ENCODE data around the gene PKIB. TPM values are rescaled to one million over a fixed set of nuclear protein-coding genes. Genes with fewer than 3 reads are reported as not detected.

PKIB gene
- total and polyA plus RNA-seq, 10 of the 15 experiments (the other 5 are each of a cell fraction or from before 2014, with no cell fraction given) = 0.20 to 1.8 (median 0.87) TPM

DNA sequence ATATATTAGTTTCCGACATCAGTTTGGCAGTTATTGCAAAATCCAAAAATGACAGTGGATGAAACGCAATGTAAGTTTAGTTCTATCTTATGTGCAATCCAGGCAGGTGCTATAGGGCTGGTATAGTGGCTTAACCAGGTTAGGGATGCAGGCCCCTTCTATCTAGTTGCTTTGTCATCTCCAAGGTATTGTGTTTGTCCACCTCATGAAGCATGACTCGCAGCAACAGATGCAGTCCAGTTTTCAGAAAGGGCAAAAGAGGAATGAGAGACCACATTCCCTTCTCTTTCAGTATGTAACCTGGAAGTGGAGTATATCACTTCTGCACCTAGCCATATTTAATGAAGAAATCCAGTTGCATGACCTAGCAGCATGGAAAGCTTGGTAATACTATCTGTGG lies 59.7 kb downstream of the PKIB start:
- SMC1A ChIA-PET (ENCODE audit: uncharacterized antibody, unreplicated experiment) = interaction anchor here (1.0 kb wide), 1 partner anchor 59 kb away, joined by 3 read pairs; no protein-coding TSS in a partner anchor
- RAD21 ChIA-PET (ENCODE audit: unreplicated experiment) = interaction anchor here (1.2 kb wide), 1 partner anchor 44 kb away, joined by 4 read pairs; no protein-coding TSS in a partner anchor

DNA sequence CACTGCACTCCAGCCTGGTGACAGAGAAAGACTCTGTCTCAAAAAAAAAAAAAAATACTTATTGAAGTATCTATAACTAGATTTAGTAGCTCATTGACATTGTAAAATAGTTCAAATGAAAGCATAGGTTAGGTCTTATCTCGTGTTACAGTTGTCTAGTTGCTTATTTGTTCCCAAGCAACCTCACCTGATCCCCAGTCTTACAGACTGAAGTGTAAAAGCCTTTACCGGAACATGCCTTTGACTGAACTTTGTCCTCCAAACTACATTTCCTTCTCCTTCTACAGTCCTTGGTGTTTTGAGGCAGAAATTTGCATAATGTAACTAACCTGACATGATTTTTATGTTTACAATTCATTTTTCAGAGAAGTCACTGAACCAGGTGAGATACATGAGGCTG lies 61.0 kb downstream of the PKIB start:
- no peak for FAIRE-seq

More for the DNA sequence above, 59.7 kb downstream of the PKIB start:
- ATAC-seq = no peak
- Histone ChIP-seq H3K4me3 (no peak overlapping the region), H3K79me2 (ENCODE audit: control insufficient read depth, insufficient read depth, low read length) (no peaks in the 10 kb centered on the region), H3K4me1 (ENCODE audit: control insufficient read depth, insufficient read depth, low read length) (no peaks in the 10 kb centered on the region), H3K9me3 (replicated peaks; ENCODE audit: control insufficient read depth, insufficient read depth, low read length) (no peaks in the 10 kb centered on the region), H3K4me2 (ENCODE audit: control insufficient read depth, insufficient read depth) (no peak overlapping the region), H3K9ac (ENCODE audit: control insufficient read depth, insufficient read depth, low read length) (no peak overlapping the region), H2AFZ (ENCODE audit: control insufficient read depth, low read depth, low read length) (no peak overlapping the region), H3K36me3 (ENCODE audit: control insufficient read depth in 2 of 2, insufficient read depth in 2 of 2, low read length in 1 of 2) (no peaks in the 10 kb centered on the region), H3K27me3 (replicated peaks in 1 of 2; ENCODE audit: control insufficient read depth in 2 of 2, insufficient read depth in 2 of 2, low read length in 1 of 2) (no peaks in the 10 kb centered on the region), H4K20me1 (ENCODE audit: control insufficient read depth, insufficient read depth) (no peaks in the 10 kb centered on the region), H3K27ac (ENCODE audit: control insufficient read depth, insufficient read depth) (no peak overlapping the region)
- WGBS (ENCODE audit: insufficient coverage, insufficient replicate concordance, low lambda C conversion rate, missing lambda C conversion rate) = 13% methylated on average over 3 of the region's 3 CpGs
- TF ChIP-seq YY1 (IDR thresholded peaks at IDR 0.05; ENCODE audit: low read depth, low read length) (no peak), CREM (IDR thresholded peaks at IDR 0.05; ENCODE audit: low read depth) (no peak), MEF2B (IDR thresholded peaks at IDR 0.05; ENCODE audit: partially characterized antibody, poor library complexity, severe bottlenecking) (no peak)
- ChIA-PET POLR2A (interaction anchor here (1.4 kb wide), 1 partner anchor 44 kb away, joined by 4 read pairs; no protein-coding TSS in a partner anchor), CTCF (interaction anchor here (0.8 to 2.1 kb wide), 3 partner anchors 42 to 170 kb away, joined by 3 to 4 read pairs (median 4); no protein-coding TSS in a partner anchor)
- BruUV-seq (replicated peaks) = no TSS peak
- no peak for FAIRE-seq
- in situ Hi-C loops (cut with MboI) (no loop called here), intact Hi-C loops (cut with micrococcal nuclease; ENCODE audit: unreplicated experiment) (no loop called here)
- DNase-seq (ENCODE audit: low read depth, low spot score) = no peak

More for the DNA sequence above, 61.0 kb downstream of the PKIB start:
- no peak for DNase-seq (ENCODE audit: low read depth, low spot score)
- Histone ChIP-seq H3K27me3 (replicated peaks in 1 of 2; ENCODE audit: control insufficient read depth in 2 of 2, insufficient read depth in 2 of 2, low read length in 1 of 2) (no peaks in the 10 kb centered on the region), H3K9ac (ENCODE audit: control insufficient read depth, insufficient read depth, low read length) (no peak overlapping the region), H2AFZ (ENCODE audit: control insufficient read depth, low read depth, low read length) (no peak overlapping the region), H3K27ac (ENCODE audit: control insufficient read depth, insufficient read depth) (no peak overlapping the region), H3K9me3 (replicated peaks; ENCODE audit: control insufficient read depth, insufficient read depth, low read length) (no peaks in the 10 kb centered on the region), H4K20me1 (ENCODE audit: control insufficient read depth, insufficient read depth) (no peaks in the 10 kb centered on the region), H3K4me2 (ENCODE audit: control insufficient read depth, insufficient read depth) (no peak overlapping the region), H3K4me1 (ENCODE audit: control insufficient read depth, insufficient read depth, low read length) (no peaks in the 10 kb centered on the region), H3K36me3 (ENCODE audit: control insufficient read depth in 2 of 2, insufficient read depth in 2 of 2, low read length in 1 of 2) (no peaks in the 10 kb centered on the region), H3K4me3 (no peak overlapping the region), H3K79me2 (ENCODE audit: control insufficient read depth, insufficient read depth, low read length) (no peaks in the 10 kb centered on the region)
- TF ChIP-seq NR2C2 (IDR thresholded peaks at IDR 0.05; ENCODE audit: borderline replicate concordance, control insufficient read depth, insufficient read length, low read depth) = no peak
- TF ChIP-seq, protein P1, sequence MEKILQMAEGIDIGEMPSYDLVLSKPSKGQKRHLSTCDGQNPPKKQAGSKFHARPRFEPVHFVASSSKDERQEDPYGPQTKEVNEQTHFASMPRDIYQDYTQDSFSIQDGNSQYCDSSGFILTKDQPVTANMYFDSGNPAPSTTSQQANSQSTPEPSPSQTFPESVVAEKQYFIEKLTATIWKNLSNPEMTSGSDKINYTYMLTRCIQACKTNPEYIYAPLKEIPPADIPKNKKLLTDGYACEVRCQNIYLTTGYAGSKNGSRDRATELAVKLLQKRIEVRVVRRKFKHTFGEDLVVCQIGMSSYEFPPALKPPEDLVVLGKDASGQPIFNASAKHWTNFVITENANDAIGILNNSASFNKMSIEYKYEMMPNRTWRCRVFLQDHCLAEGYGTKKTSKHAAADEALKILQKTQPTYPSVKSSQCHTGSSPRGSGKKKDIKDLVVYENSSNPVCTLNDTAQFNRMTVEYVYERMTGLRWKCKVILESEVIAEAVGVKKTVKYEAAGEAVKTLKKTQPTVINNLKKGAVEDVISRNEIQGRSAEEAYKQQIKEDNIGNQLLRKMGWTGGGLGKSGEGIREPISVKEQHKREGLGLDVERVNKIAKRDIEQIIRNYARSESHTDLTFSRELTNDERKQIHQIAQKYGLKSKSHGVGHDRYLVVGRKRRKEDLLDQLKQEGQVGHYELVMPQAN (conservative IDR thresholded peaks at IDR 0.05) = no peak
- TF ChIP-seq EED (IDR thresholded peaks at IDR 0.05; ENCODE audit: low read depth) = no peak
- TF ChIP-seq ZNF622 (IDR thresholded peaks at IDR 0.05) = no peak
- TF ChIP-seq, protein P2, sequence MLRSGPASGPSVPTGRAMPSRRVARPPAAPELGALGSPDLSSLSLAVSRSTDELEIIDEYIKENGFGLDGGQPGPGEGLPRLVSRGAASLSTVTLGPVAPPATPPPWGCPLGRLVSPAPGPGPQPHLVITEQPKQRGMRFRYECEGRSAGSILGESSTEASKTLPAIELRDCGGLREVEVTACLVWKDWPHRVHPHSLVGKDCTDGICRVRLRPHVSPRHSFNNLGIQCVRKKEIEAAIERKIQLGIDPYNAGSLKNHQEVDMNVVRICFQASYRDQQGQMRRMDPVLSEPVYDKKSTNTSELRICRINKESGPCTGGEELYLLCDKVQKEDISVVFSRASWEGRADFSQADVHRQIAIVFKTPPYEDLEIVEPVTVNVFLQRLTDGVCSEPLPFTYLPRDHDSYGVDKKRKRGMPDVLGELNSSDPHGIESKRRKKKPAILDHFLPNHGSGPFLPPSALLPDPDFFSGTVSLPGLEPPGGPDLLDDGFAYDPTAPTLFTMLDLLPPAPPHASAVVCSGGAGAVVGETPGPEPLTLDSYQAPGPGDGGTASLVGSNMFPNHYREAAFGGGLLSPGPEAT (IDR thresholded peaks at IDR 0.05; ENCODE audit: low read depth) = no peak
- TF ChIP-seq KLF5 (IDR thresholded peaks at IDR 0.05; ENCODE audit: partially characterized antibody) = no peak
- no peak for TF ChIP-seq ZBED1 (IDR thresholded peaks at IDR 0.05; ENCODE audit: borderline replicate concordance)
- no peak for TF ChIP-seq TBL1XR1 (IDR thresholded peaks at IDR 0.05; ENCODE audit: low read depth, low read length)
- RAD21 ChIA-PET (ENCODE audit: unreplicated experiment) = interaction anchor here (0.6 to 1.2 kb wide), 2 partner anchors 41 to 42 kb away, joined by 3 to 4 read pairs; no protein-coding TSS in a partner anchor
- intact Hi-C loops (cut with micrococcal nuclease; ENCODE audit: unreplicated experiment) (no loop called here), in situ Hi-C loops (cut with MboI) (no loop called here)
- no TSS peak for BruUV-seq (replicated peaks)
- POLR2A ChIA-PET = interaction anchor here (0.7 kb wide), 1 partner anchor 164 kb away, joined by 3 read pairs; no protein-coding TSS in a partner anchor
- CTCF ChIA-PET = interaction anchor here (1.2 kb wide), 1 partner anchor 168 kb away, joined by 3 read pairs; no protein-coding TSS in a partner anchor
- WGBS (ENCODE audit: insufficient coverage, insufficient replicate concordance, low lambda C conversion rate, missing lambda C conversion rate) = 0% methylated on average over 2 of the region's 2 CpGs
- ATAC-seq = no peak
- SMC1A ChIA-PET (ENCODE audit: uncharacterized antibody, unreplicated experiment) = interaction anchor here (1.0 to 1.3 kb wide), 4 partner anchors 29 to 43 kb away, joined by 3 to 4 read pairs (median 3); no protein-coding TSS in a partner anchor

Data from GM12878 (cell line).